CD4-positive, alpha-beta T cell (primary cell): ENCODE data around the gene RIPOR1. TPM values are rescaled to one million over a fixed set of nuclear protein-coding genes. Genes with fewer than 3 reads are reported as not detected.
"Not testable (repeated sequence)": the region's sequence is repeated elsewhere in the genome, so short reads cannot be mapped to it uniquely, and the experiment has no call there.

Experiments
- ATAC-seq: fragments of 200-7000 bp; cut with Tn5 transposase; one replicate; pipeline ENCODE4 v1.10.0; 2022; ENCODE audit warnings: mild to moderate bottlenecking; ENCODE audit not compliant: poor library complexity
- CTCF ChIA-PET: fragments of 350-600 bp; sonication (Branson Sonifier 250); formaldehyde crosslinking; loops from one replicate; lab custom pipeline; 2021; ENCODE audit warnings: antibody characterized with exemption, inconsistent platforms; lab: Charles Lee
- POLR2A ChIA-PET: fragments of 350-600 bp; sonication (Branson Sonifier 250); formaldehyde crosslinking; loops from one replicate; lab custom pipeline; 2021; ENCODE audit warnings: antibody characterized with exemption, inconsistent platforms; lab: Charles Lee
- DNase-seq, 14 experiments: peaks; one replicate each; pipeline ENCODE4 v3.0.0-alpha.2; 2013 to 2020; ENCODE audit warnings: mixed read lengths in 2 of 14
- H3K27ac ChIP-seq, 2 donors: one replicate each; pipeline versions ENCODE4 v1.5.1 to v1.7.0; 2013; ENCODE audit warnings: low read length in 2 of 2, low read depth in 1 of 2, mild to moderate bottlenecking in 1 of 2
- H3K27me3 ChIP-seq, 2 experiments: 1 replicate in 1 of 2; 2 replicates in 1 of 2; pipeline versions ENCODE4 v1.6.1 to v1.7.0; 2013; ENCODE audit warnings: low read length in 2 of 2, control low read depth in 1 of 2, mild to moderate bottlenecking in 1 of 2, moderate library complexity in 1 of 2; ENCODE audit not compliant: insufficient read depth in 2 of 2, control insufficient read depth in 1 of 2
- H3K36me3 ChIP-seq: one replicate; pipeline ENCODE4 v1.6.1; 2013; ENCODE audit warnings: low read length, control low read depth; ENCODE audit not compliant: insufficient read depth
- H3K4me1 ChIP-seq: one replicate; pipeline ENCODE4 v1.6.1; 2013; ENCODE audit warnings: low read length, control low read depth; ENCODE audit not compliant: insufficient read depth
- H3K4me3 ChIP-seq: one replicate; pipeline ENCODE4 v1.5.1; 2013; ENCODE audit warnings: mild to moderate bottlenecking, low read length, moderate library complexity
- H3K9me3 ChIP-seq, 2 experiments: 1 replicate in 1 of 2; 2 replicates in 1 of 2; pipeline versions ENCODE4 v1.6.1 to v1.7.0; 2013; ENCODE audit warnings: low read length in 2 of 2, mild to moderate bottlenecking in 2 of 2, control low read depth in 1 of 2, moderate library complexity in 1 of 2; ENCODE audit not compliant: control insufficient read depth in 1 of 2, insufficient read depth in 1 of 2
- H3K27ac Mint-ChIP-seq: one replicate; pipeline ENCODE4 v1.8.0; 2020; ENCODE audit warnings: mixed read lengths
- H3K27me3 Mint-ChIP-seq: one replicate; pipeline ENCODE4 v1.8.0; 2021; ENCODE audit warnings: mixed read lengths
- H3K36me3 Mint-ChIP-seq: one replicate; pipeline ENCODE4 v1.8.0; 2021; ENCODE audit warnings: low read depth, mixed read lengths
- H3K4me1 Mint-ChIP-seq: one replicate; pipeline ENCODE4 v1.8.0; 2021; ENCODE audit warnings: low read depth, mixed read lengths
- H3K4me3 Mint-ChIP-seq: one replicate; pipeline ENCODE4 v1.8.0; 2020; ENCODE audit warnings: mild to moderate bottlenecking, mixed read lengths
- H3K9me3 Mint-ChIP-seq: one replicate; pipeline ENCODE4 v1.8.0; 2020; ENCODE audit warnings: mixed read lengths
- intact Hi-C, 2 experiments: fragments of 100-400 bp; cut with DNase I in 1 of 2; cut with micrococcal nuclease in 1 of 2; formaldehyde crosslinking; loops; one replicate each; pipeline versions ENCODE4 v1.15.1 to v1.9.0; 2023 to 2025; cut with DNase I, micrococcal nuclease
- total RNA-seq, 174 experiments: library from RNA in 2 of 174; stranded (reverse) in 2 of 174; gene quantifications; one replicate each; pipeline ENCODE4 v1.2.3 and lab custom pipeline; 2021 to 2026
- TF ChIP-seq, protein P1 (sequence below): fragments of 200-600 bp; IDR thresholded peaks from one replicate; pipeline ENCODE4 v1.8.0; 2022; ENCODE audit warnings: antibody characterized with exemption, mild to moderate bottlenecking

Gene RIPOR1
- total RNA-seq, 2 experiments from 2014 or later, result 21.3 to 25.4 TPM

GRCh38 chr16:67483731-67484525, 44.7 kb upstream of the RIPOR1 start:
- Histone ChIP-seq H3K9me3 (no peaks in the 10 kb centered on the region), H3K4me3 (no peak overlapping the region), H3K27me3 (no peaks in the 10 kb centered on the region), H3K36me3 (peaks cover 17% of the 10 kb centered on the region), H3K27ac (no peak overlapping the region), H3K4me1 (peaks cover 50% of the 10 kb centered on the region)
- intact Hi-C loops, result loop anchor here (2.0 to 5.0 kb wide), 3 partner anchors 35 to 183 kb away; partner anchors contain the start of genes C16orf86 (in 1 of the 2) and ENKD1 (in 1 of the 2)
- Mint-ChIP-seq H3K27me3 (no peaks in the 10 kb centered on the region), H3K4me1 (peaks cover 40% of the 10 kb centered on the region), H3K36me3 (peaks cover 37% of the 10 kb centered on the region), H3K9me3 (no peaks in the 10 kb centered on the region), H3K4me3 (peak overlapping the region; percentile 73), H3K27ac (peak overlapping the region; percentile 42)
- DNase-seq (no peak), ATAC-seq (no peak)
- POLR2A ChIA-PET, result no interaction called here
- TF ChIP-seq, protein P1, sequence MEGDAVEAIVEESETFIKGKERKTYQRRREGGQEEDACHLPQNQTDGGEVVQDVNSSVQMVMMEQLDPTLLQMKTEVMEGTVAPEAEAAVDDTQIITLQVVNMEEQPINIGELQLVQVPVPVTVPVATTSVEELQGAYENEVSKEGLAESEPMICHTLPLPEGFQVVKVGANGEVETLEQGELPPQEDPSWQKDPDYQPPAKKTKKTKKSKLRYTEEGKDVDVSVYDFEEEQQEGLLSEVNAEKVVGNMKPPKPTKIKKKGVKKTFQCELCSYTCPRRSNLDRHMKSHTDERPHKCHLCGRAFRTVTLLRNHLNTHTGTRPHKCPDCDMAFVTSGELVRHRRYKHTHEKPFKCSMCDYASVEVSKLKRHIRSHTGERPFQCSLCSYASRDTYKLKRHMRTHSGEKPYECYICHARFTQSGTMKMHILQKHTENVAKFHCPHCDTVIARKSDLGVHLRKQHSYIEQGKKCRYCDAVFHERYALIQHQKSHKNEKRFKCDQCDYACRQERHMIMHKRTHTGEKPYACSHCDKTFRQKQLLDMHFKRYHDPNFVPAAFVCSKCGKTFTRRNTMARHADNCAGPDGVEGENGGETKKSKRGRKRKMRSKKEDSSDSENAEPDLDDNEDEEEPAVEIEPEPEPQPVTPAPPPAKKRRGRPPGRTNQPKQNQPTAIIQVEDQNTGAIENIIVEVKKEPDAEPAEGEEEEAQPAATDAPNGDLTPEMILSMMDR, result no peak
- CTCF ChIA-PET, result interaction anchor here (1.0 kb wide), 1 partner anchor 30 kb away, joined by 3 read pairs; no protein-coding TSS in a partner anchor

DNA sequence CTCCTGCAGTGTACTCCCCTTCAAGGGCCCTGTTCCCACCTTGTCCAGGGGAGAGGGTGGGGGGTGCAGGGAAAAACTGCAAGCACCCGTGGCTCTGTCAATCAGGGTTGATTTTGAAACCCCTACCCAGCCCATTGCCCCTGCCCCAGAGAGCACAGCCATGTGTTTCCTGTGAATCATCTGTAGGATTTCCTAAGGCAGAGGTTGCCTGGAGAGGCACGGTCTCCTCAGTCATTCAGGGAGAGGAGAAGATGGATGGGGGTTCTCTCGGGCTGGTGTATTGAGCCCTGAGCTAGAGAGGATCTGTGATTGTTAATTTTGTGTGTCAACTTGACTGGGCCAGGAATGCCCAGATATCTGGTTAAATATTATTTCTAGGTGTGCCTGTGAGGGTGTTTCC, 41.8 kb upstream of the RIPOR1 start:
- H3K4me3 ChIP-seq, result no peak overlapping the region
- no peaks in the 10 kb centered on the region for H3K27me3 Mint-ChIP-seq
- intact Hi-C loops, result no loop called here
- H3K4me3 Mint-ChIP-seq, result no peak overlapping the region
- no peak overlapping the region for H3K27ac Mint-ChIP-seq
- H3K4me1 Mint-ChIP-seq, result peaks cover 32% of the 10 kb centered on the region
- no peaks in the 10 kb centered on the region for H3K9me3 ChIP-seq
- ATAC-seq (no peak), DNase-seq (peak in 2 of 14 experiments; percentile 43)
- H3K4me1 ChIP-seq, result peaks cover 31% of the 10 kb centered on the region
- no peaks in the 10 kb centered on the region for H3K27me3 ChIP-seq
- CTCF ChIA-PET, result no interaction called here
- POLR2A ChIA-PET, result no interaction called here
- TF ChIP-seq, protein P1, result no peak
- H3K36me3 ChIP-seq, result peaks cover 17% of the 10 kb centered on the region
- H3K9me3 Mint-ChIP-seq, result no peaks in the 10 kb centered on the region
- no peak overlapping the region for H3K27ac ChIP-seq
- H3K36me3 Mint-ChIP-seq, result peaks cover 33% of the 10 kb centered on the region

GRCh38 chr16:67487561-67487960, 41.1 kb upstream of the RIPOR1 start:
- Histone ChIP-seq H3K27ac (peak overlapping the region in 1 of 2 donors; percentile 5), H3K4me1 (peaks cover 23% of the 10 kb centered on the region), H3K36me3 (peaks cover 17% of the 10 kb centered on the region)
- ATAC-seq, H3K27me3 ChIP-seq, H3K9me3 Mint-ChIP-seq, intact Hi-C loops, H3K9me3 ChIP-seq, DNase-seq, H3K27me3 Mint-ChIP-seq, H3K4me3 Mint-ChIP-seq, H3K4me3 ChIP-seq: not testable (repeated sequence)
- Mint-ChIP-seq H3K27ac (peak overlapping the region; percentile 2), H3K36me3 (peaks cover 26% of the 10 kb centered on the region), H3K4me1 (peaks cover 24% of the 10 kb centered on the region)
- ChIA-PET POLR2A (interaction anchor here (2.0 kb wide), 1 partner anchor 158 kb away, joined by 4 read pairs; the partner anchor contains the start of gene CARMIL2), CTCF (interaction anchor here (0.9 to 1.3 kb wide), 2 partner anchors 33 to 60 kb away, joined by 3 to 6 read pairs; no protein-coding TSS in a partner anchor)
